ENCODE data around the gene ADAM8.

ADAM8 gene

DNA sequence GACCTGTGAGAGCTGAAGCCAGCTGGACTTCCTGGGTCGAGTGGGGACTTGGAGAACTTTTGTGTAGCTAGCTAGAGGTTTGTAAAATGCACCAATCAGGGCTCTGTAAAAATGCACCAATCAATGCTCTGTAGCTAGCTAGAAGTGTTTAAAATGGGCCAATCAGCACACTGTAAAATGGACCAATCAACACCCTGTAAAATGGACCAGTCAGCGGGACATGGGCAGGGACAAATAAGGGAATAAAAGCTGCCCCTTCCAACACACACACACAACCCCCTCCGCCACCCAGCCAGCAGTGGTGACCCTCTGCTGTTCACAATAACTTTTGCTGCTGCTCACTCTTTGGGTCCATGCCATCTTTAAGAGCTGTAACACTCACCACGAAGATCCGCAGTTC lies 39.2 kb upstream of the ADAM8 start:
- Histone ChIP-seq H3K4me1 (ENCODE audit: control insufficient read depth, insufficient read depth, low read length, poor library complexity, severe bottlenecking) (no peaks in the 10 kb centered on the region), H3K4me3 (ENCODE audit: extremely low read depth, insufficient read depth, low read length, poor library complexity, severe bottlenecking) (no peak overlapping the region), H3K9me3 (ENCODE audit: control insufficient read depth, low read length) (no peaks in the 10 kb centered on the region), H3K27ac (ENCODE audit: low read depth, low read length, severe bottlenecking) (no peak overlapping the region), H3K36me3 (ENCODE audit: control insufficient read depth, insufficient read depth, low read length) (peaks cover 13% of the 10 kb centered on the region)
- 88 to 92% methylated on average over 3 to 5 of the region's 5 CpGs for WGBS, 2 experiments (ENCODE audit: insufficient coverage in 2 of 2)

- peaks cover 22% of the 10 kb centered on the region for H3K36me3 ChIP-seq (ENCODE audit: control insufficient read depth, insufficient read depth, low read length)
- H3K4me1 ChIP-seq (ENCODE audit: control insufficient read depth, insufficient read depth, low read length, poor library complexity, severe bottlenecking), result no peaks in the 10 kb centered on the region
- no peaks in the 10 kb centered on the region for H3K9me3 ChIP-seq (ENCODE audit: control insufficient read depth, low read length)
- H3K27ac ChIP-seq (ENCODE audit: low read depth, low read length, severe bottlenecking), result no peak overlapping the region
- H3K4me3 ChIP-seq (ENCODE audit: extremely low read depth, insufficient read depth, low read length, poor library complexity, severe bottlenecking), result no peak overlapping the region
- 90 to 92% methylated on average over 11 to 12 of the region's 12 CpGs for WGBS, 2 experiments (ENCODE audit: insufficient coverage in 2 of 2)
Observed at GRCh38 chr10:133314911-133315310, 38.2 kb upstream of the ADAM8 start.

DNA sequence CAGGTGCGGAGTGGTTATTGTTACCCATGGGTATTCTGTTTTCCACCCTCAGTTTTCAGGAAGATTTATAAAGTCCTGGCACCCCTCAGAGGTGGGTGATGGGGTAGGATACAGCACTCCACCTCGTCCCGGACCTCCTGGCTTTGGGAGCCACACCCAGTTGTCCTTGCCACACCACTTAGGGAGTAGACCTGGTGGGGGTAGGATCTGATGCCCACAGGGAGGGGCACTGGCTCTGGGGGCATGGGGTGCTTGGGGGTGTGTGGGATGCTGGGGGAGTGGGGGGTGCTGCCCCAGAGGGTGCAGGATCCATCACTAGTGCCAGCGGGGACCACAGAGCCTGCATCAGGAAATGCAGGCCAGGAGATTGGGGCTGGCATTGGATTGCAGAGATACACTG lies 36.5 kb upstream of the ADAM8 start:
- H3K4me1 ChIP-seq (ENCODE audit: control insufficient read depth, insufficient read depth, low read length, poor library complexity, severe bottlenecking), result no peaks in the 10 kb centered on the region
- 88% methylated on average over 3 of the region's 4 CpGs; no CpG with 5 or more reads in 1 of the 2 experiments for WGBS, 2 experiments (ENCODE audit: insufficient coverage in 2 of 2)
- H3K4me3 ChIP-seq (ENCODE audit: extremely low read depth, insufficient read depth, low read length, poor library complexity, severe bottlenecking), result no peak overlapping the region
- H3K27ac ChIP-seq (ENCODE audit: low read depth, low read length, severe bottlenecking), result no peak overlapping the region
- H3K36me3 ChIP-seq (ENCODE audit: control insufficient read depth, insufficient read depth, low read length), result peaks cover 26% of the 10 kb centered on the region
- no peaks in the 10 kb centered on the region for H3K9me3 ChIP-seq (ENCODE audit: control insufficient read depth, low read length)

DNA sequence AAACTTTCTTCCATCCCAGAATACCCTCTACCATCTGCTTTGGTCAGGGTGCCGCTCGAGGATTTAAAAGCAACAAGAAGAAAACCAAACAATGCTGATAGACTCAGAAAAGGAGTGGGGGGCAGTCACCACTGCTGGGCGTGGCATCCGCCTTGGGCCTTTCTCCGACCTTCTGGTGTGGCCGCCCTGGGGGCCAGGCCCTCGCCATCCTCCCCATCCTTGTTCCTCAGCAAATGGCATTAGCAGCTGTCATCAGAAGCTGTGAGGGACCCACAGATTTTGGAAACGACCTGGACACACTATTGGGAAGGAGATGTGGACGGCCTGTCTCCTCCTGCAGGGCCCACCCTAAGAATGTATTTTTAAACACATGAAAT lies 36.1 kb upstream of the ADAM8 start:
- H3K4me1 ChIP-seq (ENCODE audit: control insufficient read depth, insufficient read depth, low read length, poor library complexity, severe bottlenecking), result no peaks in the 10 kb centered on the region
- WGBS, 2 experiments (ENCODE audit: insufficient coverage in 2 of 2), result 94 to 95% methylated on average over 3 to 7 of the region's 9 CpGs
- no peak overlapping the region for H3K27ac ChIP-seq (ENCODE audit: low read depth, low read length, severe bottlenecking)
- H3K4me3 ChIP-seq (ENCODE audit: extremely low read depth, insufficient read depth, low read length, poor library complexity, severe bottlenecking), result no peak overlapping the region
- peaks cover 26% of the 10 kb centered on the region for H3K36me3 ChIP-seq (ENCODE audit: control insufficient read depth, insufficient read depth, low read length)
- no peaks in the 10 kb centered on the region for H3K9me3 ChIP-seq (ENCODE audit: control insufficient read depth, low read length)

DNA sequence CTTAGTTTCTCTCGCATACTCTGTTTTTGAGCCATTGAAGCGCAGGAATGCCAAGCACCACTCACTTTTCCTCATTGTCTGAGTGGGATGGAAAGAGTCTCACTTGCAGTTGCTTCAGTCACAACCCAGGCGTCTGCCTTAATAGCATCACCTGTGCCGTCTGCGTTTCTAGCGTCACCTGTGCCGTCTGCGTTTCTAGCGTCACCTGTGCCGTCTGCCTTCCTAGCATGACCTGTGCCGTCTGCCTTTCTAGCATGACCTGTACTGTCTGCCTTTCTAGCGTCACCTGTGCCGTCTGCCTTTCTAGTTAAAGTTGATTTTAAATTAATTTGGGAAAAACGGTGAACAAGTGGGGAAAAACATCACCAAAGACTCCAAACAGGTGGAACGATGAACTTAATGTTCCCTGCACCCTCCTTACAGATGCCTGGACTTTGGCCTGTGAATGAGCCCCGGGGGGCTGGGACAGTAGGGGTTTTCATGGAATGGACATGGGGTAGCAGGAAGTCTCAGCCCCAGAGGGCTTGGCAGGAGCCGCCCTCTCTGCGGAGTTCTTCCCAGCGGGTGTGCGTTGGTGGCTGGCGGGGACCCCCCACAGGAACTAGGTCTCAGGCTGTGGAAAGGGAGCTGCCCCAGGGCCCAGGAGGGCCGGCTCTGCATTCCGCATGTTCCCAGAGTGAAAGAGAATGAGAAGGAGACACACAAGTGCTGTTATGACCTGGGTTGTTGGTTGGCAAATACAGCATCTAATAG lies 35.5 kb upstream of the ADAM8 start:
- Histone ChIP-seq H3K4me1 (ENCODE audit: control insufficient read depth, insufficient read depth, low read length, poor library complexity, severe bottlenecking) (no peaks in the 10 kb centered on the region), H3K9me3 (ENCODE audit: control insufficient read depth, low read length) (no peaks in the 10 kb centered on the region), H3K4me3 (ENCODE audit: extremely low read depth, insufficient read depth, low read length, poor library complexity, severe bottlenecking) (no peak overlapping the region), H3K36me3 (ENCODE audit: control insufficient read depth, insufficient read depth, low read length) (peaks cover 26% of the 10 kb centered on the region), H3K27ac (ENCODE audit: low read depth, low read length, severe bottlenecking) (no peak overlapping the region)
- WGBS, 2 experiments (ENCODE audit: insufficient coverage in 2 of 2), result 91 to 97% methylated on average over 18 to 21 of the region's 23 CpGs

DNA sequence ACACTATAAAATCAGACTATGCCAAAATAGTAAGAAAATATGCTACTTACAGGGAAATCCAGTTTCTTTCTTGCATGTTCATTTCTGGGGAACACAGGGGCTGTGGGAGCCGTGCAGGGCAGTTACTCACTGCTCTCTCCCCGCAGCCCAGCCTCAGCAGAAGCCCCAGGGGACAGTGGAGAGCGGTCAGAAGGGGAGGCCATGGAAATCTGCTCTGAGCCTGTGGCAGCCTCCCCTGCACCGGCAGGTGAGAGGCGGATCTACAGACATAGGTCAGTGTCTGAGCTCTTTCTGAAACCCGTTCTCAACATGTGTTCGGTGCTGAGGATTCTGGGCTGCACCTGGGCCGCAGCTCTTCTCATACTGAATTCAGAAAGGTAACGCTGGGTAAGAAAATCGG lies 34.9 kb upstream of the ADAM8 start:
- Histone ChIP-seq H3K4me1 (ENCODE audit: control insufficient read depth, insufficient read depth, low read length, poor library complexity, severe bottlenecking) (no peaks in the 10 kb centered on the region), H3K4me3 (ENCODE audit: extremely low read depth, insufficient read depth, low read length, poor library complexity, severe bottlenecking) (no peak overlapping the region), H3K27ac (ENCODE audit: low read depth, low read length, severe bottlenecking) (no peak overlapping the region), H3K9me3 (ENCODE audit: control insufficient read depth, low read length) (no peaks in the 10 kb centered on the region), H3K36me3 (ENCODE audit: control insufficient read depth, insufficient read depth, low read length) (peaks cover 30% of the 10 kb centered on the region)
- 91 to 96% methylated on average over 10 of the region's 10 CpGs for WGBS, 2 experiments (ENCODE audit: insufficient coverage in 2 of 2)

DNA sequence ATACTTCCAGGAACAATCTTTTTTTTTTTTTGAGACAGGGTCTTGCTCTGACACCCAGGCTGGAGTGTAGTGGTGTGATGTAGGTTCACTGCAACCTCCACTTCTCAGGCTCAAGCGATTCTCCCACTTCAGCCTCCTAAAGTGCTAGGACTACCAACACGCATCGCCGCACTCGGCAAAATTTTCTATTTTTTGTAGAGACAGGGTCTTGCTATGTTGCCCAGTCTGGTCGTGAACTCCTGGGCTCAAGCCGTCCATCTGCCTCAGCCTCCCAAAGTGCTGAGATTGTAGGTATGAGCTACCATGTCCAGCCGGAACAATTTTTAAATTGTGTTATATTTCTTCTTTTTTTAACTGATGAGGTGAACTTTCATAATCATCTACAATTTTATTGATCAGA lies 34.1 kb upstream of the ADAM8 start:
- peaks cover 1% of the 10 kb centered on the region for H3K4me1 ChIP-seq (ENCODE audit: control insufficient read depth, insufficient read depth, low read length, poor library complexity, severe bottlenecking)
- H3K36me3 ChIP-seq (ENCODE audit: control insufficient read depth, insufficient read depth, low read length), result peaks cover 30% of the 10 kb centered on the region
- WGBS, 2 experiments (ENCODE audit: insufficient coverage in 2 of 2), result 85 to 100% methylated on average over 5 to 6 of the region's 8 CpGs
- H3K27ac ChIP-seq (ENCODE audit: low read depth, low read length, severe bottlenecking), result no peak overlapping the region
- H3K9me3 ChIP-seq (ENCODE audit: control insufficient read depth, low read length), result no peaks in the 10 kb centered on the region
- no peak overlapping the region for H3K4me3 ChIP-seq (ENCODE audit: extremely low read depth, insufficient read depth, low read length, poor library complexity, severe bottlenecking)

DNA sequence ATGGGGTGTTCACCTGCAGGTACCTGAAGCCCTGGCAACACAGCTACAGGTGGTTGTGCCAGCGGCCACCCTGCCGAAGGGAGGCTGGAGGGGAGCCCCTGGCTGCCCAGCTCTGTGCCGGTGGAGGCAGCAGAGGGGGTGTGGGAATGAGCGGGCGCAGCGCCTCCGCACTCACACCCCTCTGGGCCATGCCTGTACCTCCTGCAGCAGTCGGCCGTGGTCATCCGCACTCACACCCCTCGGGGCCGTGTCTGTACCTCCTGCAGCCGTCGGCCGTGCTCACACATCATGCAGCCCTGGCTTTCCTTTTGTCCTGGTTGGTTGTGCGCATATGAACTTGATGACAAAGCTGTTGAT lies 33.7 kb upstream of the ADAM8 start:
- WGBS, 2 experiments (ENCODE audit: insufficient coverage in 2 of 2), result 95 to 96% methylated on average over 12 to 15 of the region's 16 CpGs
- H3K9me3 ChIP-seq (ENCODE audit: control insufficient read depth, low read length), result no peaks in the 10 kb centered on the region
- no peak overlapping the region for H3K27ac ChIP-seq (ENCODE audit: low read depth, low read length, severe bottlenecking)
- peaks cover 30% of the 10 kb centered on the region for H3K36me3 ChIP-seq (ENCODE audit: control insufficient read depth, insufficient read depth, low read length)
- H3K4me1 ChIP-seq (ENCODE audit: control insufficient read depth, insufficient read depth, low read length, poor library complexity, severe bottlenecking), result peaks cover 2% of the 10 kb centered on the region
- no peak overlapping the region for H3K4me3 ChIP-seq (ENCODE audit: extremely low read depth, insufficient read depth, low read length, poor library complexity, severe bottlenecking)

DNA sequence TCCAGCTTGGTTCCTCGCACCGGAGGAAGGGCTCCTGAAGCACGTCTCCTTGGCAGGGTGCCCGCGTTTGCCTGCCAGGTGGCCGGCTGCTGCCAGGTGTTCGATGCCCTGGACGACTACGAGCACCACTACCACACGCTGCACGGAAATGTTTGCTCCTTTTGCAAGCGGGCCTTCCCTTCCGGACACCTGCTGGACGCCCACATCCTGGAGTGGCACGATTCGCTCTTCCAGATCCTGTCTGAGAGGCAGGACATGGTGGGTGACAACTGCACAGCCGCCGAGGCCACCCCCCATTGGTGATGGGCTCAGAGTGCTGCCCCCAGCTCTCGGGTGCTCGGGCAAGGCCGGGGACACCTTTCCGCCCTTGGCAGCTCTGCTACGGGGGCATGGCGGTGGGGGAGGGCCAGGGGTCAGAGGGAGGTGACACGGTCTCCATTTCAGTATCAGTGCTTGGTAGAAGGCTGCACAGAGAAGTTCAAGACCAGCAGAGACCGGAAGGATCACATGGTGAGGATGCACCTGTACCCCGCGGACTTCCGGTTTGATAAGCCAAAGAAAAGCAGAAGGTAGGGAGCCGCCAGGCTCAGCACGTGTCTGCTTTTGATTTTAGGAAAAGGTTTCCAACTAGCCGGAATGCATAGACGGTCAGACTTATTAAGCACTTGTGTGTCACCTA lies 33.2 kb upstream of the ADAM8 start:
- peaks cover 2% of the 10 kb centered on the region for H3K4me1 ChIP-seq (ENCODE audit: control insufficient read depth, insufficient read depth, low read length, poor library complexity, severe bottlenecking)
- no peak overlapping the region for H3K27ac ChIP-seq (ENCODE audit: low read depth, low read length, severe bottlenecking)
- no peaks in the 10 kb centered on the region for H3K9me3 ChIP-seq (ENCODE audit: control insufficient read depth, low read length)
- 97% methylated on average over 27 to 33 of the region's 33 CpGs for WGBS, 2 experiments (ENCODE audit: insufficient coverage in 2 of 2)
- H3K4me3 ChIP-seq (ENCODE audit: extremely low read depth, insufficient read depth, low read length, poor library complexity, severe bottlenecking), result peak overlapping the region; percentile 87
- H3K36me3 ChIP-seq (ENCODE audit: control insufficient read depth, insufficient read depth, low read length), result peaks cover 30% of the 10 kb centered on the region

GRCh38 chr10:133309100-133309719 lies 32.5 kb upstream of the ADAM8 start:
- H3K4me3 ChIP-seq (ENCODE audit: extremely low read depth, insufficient read depth, low read length, poor library complexity, severe bottlenecking), result peak overlapping the region; percentile 87
- H3K4me1 ChIP-seq (ENCODE audit: control insufficient read depth, insufficient read depth, low read length, poor library complexity, severe bottlenecking), result peaks cover 2% of the 10 kb centered on the region
- 30 to 32% methylated on average over 39 of the region's 46 CpGs for WGBS, 2 experiments (ENCODE audit: insufficient coverage in 2 of 2)
- H3K9me3 ChIP-seq (ENCODE audit: control insufficient read depth, low read length), result no peaks in the 10 kb centered on the region
- peak overlapping the region; percentile 96 for H3K27ac ChIP-seq (ENCODE audit: low read depth, low read length, severe bottlenecking)
- peaks cover 33% of the 10 kb centered on the region for H3K36me3 ChIP-seq (ENCODE audit: control insufficient read depth, insufficient read depth, low read length)
